GM18499 (cell line): ENCODE results near the gene STARD3.
"Not testable (repeated sequence)": the region's sequence is repeated elsewhere in the genome, so short reads cannot be mapped to it uniquely, and the experiment has no call there.

Experiments used
- ATAC-seq: cut with Tn5 transposase; IDR thresholded peaks from one replicate; pipeline ENCODE4 v1.9.1; 2021; ENCODE audit warnings: moderate number of reproducible peaks; ENCODE audit not compliant: insufficient read depth, unreplicated experiment

The STARD3 gene

DNA sequence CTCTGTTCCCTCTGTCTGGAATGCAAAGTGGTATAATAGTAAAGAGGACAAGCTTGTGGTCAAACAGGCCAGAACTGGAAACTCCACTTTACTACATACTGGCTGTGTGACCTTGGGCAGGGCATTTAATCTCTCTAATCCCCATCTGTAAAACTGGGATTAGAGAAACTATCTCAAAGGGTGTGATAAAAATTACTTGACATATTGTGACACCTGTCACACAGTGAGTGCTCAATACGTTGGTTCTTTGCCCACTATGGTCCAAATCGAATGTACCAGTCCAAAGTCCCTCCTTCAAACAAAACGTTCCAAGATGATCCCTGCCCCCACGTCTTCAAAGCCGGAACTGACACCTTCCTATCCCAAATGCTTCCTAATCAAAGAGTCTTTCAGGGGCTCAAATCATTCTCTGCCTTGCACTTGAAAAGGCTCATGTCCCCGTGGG, 50.2 kb downstream of the STARD3 start:
- ATAC-seq: no peak

DNA sequence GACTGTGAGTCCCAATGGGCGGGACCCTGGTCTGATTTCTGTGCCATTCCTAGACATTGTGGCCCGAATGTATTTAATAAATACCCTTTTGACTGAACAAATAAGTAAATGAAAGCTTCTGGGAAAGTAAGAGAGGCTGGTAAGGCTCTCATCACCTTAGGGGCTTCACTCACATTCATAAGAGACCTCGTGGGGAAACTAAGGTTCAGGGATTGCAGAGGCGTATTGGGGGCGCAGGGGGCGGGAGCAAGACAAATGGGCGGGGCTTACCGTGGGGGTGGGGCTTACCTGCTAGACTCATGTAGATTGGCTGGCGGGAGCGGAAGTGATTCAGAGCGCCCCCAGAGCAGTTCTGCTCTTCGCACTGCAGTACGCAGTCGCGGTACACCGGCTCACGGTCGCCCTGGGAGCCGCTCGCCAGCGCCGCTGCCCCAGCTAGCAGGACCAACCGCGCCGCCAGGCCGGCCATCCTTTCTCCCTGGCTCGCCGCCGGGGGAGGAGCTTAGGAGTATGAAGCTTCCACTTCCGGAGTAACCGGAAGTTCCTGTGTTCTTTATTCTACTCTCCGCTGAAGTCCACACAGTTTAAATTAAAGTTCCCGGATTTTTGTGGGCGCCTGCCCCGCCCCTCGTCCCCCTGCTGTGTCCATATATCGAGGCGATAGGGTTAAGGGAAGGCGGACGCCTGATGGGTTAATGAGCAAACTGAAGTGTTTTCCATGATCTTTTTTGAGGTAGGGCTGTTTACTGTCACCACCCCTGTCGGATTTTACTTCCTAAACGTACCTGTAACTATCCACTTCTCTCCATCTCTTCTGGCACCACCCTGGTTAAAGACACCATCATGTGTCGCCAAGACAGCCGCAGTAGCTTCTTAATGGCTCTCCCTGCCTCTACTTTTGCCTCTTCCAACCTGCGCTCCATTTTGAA, 50.9 kb downstream of the STARD3 start, which contains the start of gene PGAP3:
PGAP3 (minus strand) TSS at position 512 of the 929 bp plus-strand sequence; CDS start at position 469, 43 bp downstream.
- no peak for ATAC-seq

DNA sequence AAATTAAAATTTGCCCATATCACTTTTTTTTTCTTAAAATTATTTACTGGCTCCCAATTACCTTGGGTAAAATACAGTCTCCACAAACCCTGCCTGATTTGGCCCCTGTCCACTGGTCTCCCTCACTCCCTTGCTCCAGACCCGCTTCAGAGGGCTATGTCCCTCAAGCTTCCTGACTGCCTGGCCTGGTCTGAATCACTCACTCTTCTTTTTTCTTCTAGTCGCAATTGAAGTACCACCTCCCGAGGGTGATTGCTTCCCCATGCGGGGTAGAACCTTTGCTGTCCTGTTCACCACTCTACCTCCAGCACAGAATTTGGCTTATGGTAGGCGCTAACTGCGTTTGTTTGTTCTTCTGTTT, 51.5 kb downstream of the STARD3 start:
- ATAC-seq: no peak

DNA sequence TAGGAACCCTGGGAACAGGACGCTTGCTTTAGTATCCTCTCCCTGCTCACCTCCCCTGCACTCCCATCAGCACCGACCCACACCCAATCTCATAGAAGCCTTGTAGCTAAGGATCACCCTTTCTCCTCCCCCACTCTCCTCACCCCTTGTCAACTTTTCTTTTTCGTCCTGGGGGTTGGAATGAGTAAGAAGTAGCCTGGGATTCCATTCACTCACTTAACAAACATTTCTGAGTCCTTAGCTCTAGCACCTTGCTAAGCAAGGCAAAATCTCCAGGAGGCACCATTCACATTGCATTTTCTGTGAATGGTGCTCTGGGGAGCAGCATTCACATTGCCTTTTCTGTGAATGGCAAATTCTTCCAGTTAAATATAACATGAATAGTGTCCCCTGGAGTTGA, 52.0 kb downstream of the STARD3 start:
- no peak for ATAC-seq

DNA sequence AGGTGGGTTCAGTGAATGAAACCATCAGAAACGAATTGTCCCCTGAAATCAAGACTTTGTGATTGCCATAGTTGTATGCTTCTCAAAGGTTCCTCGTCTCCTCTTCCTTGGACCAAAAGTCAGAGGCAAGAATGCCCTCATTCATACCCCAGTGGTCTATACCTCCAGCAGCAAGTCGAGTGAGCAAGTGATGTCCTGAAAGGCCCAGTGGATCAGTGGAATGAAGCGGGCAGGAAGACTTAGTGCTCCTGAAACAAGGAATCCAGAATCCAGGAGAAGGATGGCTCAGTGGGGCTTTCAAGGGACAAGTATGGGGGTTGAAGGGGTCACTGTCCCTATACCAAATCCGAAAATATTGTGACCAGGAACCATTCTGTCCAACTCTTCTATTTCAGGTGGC, 57.6 kb downstream of the STARD3 start:
- no peak for ATAC-seq

DNA sequence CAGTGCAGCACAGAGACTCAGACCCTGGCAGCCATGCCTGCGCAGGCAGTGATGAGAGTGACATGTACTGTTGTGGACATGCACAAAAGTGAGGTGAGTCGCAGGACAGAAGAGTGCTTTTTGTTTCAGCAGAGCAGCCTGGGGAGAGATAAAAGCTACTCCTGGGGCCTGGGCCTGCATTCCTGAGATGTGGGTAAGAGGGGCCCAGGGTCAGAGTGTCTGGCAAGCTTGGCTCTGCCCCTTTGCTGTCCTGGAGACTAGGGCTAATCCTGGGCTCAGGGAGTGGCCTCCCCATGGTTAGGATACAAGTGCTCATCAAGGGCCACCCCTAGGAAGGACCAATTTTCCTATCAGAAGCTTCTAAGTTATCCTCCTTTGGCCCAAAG, 58.1 kb downstream of the STARD3 start:
- ATAC-seq: no peak

DNA sequence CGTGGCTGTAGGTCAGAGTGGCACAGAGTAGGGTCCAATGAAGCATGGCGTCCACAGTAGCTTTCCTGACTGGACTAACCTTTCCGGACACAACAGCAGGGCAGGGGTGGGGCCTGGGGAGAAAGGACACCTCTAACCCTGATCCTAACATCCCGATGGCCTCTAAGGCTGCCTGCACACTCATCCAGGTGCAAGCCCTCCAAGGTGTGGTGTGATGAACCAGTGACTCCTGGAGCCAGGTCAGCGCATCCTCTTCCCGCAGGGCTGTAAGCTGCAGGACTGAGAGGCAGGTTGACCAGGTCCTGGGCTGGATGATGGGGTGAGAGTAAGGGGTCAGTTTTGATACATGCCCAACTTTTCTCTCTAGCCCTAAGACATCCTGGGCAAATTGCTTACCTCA, 59.8 kb downstream of the STARD3 start:
- ATAC-seq: no peak

DNA sequence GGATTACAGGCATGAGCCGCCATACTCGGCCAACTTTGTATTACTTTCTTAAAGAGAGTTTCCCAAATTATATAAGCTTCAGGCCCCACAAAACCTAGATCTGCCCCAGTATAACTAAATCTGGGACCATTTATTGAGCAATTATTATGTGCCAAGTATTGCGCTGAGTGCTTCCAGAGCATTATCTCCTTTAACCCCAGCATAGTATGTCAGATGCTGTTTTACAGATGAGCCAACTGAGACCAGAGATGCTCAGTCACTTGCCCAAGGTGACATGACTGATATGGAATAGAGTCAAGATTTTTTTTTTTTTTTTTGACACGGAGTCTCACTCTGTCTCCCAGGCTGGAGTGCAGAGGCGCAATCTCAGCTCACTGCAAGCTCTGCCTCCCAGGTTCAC, 61.0 kb downstream of the STARD3 start:
- ATAC-seq: no peak

DNA sequence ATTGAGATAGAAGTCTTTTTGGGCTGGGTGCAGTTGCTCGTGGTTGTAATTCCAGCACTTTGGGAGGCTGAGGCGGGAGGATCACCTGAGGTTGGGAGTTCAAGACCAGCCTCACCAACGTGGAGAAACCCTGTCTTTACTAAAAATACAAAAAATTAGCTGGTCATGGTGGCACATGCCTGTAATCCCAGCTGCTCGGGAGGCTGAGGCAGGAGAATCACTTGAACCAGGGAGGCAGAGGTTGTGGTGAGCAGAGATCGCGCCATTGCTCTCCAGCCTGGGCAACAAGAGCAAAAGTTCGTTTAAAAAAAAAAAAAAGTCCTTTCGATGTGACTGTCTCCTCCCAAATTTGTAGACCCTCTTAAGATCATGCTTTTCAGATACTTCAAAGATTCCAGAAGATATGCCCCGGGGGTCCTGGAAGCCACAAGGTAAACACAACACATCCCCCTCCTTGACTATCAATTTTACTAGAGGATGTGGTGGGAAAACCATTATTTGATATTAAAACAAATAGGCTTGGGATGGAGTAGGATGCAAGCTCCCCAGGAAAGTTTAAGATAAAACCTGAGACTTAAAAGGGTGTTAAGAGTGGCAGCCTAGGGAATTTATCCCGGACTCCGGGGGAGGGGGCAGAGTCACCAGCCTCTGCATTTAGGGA, 62.3 kb downstream of the STARD3 start:
- ATAC-seq: not testable (repeated sequence)

DNA sequence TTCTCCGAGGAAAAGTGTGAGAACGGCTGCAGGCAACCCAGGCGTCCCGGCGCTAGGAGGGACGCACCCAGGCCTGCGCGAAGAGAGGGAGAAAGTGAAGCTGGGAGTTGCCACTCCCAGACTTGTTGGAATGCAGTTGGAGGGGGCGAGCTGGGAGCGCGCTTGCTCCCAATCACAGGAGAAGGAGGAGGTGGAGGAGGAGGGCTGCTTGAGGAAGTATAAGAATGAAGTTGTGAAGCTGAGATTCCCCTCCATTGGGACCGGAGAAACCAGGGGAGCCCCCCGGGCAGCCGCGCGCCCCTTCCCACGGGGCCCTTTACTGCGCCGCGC, 62.8 kb downstream of the STARD3 start, which contains the start of gene ERBB2:
ERBB2 (plus strand) TSS at position 247 of the 330 bp plus-strand sequence. CDS start 175 bp downstream, outside the sequence.
- no peak for ATAC-seq

DNA sequence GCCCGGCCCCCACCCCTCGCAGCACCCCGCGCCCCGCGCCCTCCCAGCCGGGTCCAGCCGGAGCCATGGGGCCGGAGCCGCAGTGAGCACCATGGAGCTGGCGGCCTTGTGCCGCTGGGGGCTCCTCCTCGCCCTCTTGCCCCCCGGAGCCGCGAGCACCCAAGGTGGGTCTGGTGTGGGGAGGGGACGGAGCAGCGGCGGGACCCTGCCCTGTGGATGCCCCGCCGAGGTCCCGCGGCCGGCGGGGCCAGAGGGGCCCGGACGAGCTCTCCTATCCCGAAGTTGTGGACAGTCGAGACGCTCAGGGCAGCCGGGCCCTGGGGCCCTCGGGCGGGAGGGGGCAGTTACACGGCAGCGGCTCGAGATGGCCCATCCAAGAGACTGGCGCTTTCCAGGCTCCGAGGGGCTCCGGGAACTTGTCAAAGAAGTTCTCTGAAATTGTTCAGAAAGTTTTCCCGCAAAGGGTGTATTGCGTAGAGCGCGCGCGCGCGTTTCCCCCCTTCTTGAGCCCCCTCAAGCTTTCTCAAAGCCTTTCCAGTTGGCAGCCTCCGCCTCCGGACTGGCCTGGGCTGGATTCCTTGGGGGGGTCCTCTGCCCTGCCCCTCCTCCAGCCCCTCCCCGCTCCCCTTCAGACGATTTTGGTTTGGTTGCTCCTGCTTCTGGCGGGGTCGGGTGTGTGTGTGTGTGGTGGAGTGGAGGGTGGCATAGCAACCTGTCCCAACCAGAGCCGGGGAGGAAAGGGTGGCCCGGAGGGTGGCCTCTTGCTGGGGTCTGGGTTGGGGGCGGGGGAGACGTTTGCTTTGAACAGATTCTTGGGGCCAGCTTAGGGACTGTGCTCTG, 63.4 kb downstream of the STARD3 start:
- ATAC-seq: no peak

DNA sequence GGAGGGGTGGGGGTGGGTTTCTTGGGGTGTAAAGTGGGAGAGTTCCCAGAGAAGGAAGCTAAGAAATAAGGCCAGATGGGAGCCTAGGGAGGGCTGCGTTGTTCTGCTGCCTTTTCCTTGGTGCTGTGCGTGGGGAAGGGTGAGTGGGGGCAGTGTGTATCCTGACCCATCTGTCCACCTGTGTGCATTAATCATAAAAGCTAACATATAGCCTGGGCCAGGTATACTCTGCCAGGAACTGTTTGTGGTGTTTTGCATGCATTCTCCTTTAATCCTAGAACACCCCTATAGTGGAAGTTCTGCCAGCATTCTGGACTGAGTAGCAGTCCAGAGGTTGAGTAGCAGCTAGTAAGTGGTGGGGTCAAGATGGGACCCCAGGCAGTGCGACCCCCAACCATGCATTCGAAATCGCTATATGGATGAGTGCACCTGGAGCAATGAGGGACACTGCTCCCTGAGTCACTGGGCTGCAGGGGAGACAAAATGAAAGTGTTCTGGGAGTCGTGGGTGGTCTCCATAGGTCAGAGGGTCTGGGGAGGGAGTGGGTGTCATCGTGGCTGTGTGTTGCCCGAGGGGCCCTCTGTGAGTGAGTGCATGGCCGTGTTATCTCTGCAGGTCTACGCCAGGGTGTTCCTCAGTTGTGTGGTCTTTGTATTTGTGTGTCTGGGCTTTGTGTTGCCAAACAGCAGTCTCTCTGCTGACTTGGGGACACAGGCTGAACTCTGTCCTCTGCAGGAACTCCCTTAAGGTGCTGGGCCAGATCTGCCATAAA, 64.3 kb downstream of the STARD3 start:
- ATAC-seq: no peak

DNA sequence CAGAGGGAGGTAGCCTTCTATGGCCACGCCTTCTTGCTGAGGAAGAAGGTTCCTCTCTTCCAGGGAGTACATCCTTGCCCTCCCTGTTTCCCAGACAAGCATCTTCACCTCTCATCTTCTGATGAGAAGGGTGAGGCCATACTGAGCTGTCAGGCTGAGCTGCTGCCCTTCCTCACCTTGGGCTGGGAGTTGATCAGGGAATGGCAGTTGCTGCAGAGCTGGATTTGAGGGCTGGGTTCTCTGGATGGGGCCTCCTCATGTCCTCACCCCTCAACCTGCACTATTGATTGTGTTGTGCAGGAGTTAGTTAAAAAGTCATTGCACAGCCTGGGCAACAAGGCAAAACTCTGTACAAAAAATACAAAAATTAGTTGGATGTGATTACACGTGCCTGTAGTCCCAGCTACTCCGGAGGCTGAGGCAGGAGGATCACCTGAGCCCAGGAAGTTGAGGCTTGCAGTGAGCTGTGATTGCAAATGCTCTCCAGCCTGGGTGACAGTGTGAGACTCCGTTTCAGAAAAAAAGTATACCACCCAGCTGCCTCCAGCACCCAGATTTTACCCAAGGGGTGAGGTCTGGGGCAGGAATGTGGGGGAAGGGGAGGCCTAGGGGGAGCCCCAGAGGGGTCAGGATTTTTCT, 65.0 kb downstream of the STARD3 start:
- no peak for ATAC-seq

DNA sequence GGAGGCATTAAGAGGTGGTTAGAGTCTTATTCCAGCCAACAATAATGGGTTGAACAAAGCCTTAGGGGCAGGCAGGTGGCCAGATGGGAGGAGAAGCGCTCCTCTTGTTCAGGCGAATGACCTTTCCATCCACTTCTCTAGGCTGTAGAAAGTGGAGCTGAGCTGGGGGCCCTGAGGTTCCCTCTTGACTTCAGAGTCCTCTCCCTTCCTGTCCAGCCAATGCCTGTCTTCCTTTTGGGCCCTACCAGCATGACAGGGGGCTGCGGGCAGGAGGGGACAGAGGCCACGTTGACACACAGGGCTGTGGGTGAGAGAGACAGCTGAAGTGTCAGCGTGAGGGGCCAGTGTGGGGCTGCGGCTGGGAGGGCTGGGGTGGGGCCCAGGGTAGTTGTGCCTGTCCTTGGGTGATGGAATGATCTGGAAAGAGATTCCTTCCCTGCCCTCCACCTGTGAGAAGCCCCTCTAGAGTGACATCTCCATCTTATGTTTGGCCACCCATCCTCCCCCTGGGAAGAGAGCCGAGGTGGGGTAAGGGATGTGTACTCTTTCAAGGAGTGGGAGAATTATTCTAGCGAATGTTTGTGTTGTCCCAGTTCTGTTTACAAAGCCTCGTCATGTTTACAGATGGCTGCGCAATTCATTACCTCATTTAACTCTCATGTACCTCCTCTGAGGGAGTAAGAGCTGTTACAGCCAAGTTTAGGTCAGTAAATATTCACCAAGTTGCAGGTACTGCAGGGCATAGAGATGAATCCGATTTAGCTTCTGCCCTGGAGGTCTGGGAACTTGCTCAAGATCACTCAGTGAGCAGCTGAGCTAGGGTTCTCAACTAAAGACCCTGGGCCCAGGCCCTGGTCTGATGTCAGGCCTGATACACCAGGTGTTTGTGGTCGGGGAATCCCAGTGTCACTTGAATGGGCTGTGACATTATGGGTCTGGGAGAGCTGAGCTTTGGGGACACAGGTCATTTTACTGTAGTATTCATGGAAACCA, 66.3 kb downstream of the STARD3 start:
- ATAC-seq: no peak

DNA sequence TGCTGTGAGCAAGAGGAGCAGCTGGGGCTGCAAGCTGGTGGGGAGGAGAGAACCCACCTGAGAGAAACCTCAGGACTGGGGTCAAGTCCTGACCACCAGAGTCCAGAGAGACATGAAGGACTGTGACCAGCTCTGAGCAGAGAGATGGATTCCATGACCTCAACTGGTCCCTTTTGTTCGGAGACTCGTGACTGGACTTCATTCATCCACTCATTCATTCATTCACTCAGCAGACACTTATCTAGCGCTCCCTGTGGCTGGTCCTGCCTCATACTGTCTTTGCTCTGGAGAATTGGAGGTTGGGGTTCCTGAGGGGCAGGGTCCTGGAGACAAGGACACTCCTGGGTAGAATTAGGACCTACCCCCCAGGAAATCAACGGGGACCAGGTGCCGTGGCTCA, 67.0 kb downstream of the STARD3 start:
- ATAC-seq: no peak

DNA sequence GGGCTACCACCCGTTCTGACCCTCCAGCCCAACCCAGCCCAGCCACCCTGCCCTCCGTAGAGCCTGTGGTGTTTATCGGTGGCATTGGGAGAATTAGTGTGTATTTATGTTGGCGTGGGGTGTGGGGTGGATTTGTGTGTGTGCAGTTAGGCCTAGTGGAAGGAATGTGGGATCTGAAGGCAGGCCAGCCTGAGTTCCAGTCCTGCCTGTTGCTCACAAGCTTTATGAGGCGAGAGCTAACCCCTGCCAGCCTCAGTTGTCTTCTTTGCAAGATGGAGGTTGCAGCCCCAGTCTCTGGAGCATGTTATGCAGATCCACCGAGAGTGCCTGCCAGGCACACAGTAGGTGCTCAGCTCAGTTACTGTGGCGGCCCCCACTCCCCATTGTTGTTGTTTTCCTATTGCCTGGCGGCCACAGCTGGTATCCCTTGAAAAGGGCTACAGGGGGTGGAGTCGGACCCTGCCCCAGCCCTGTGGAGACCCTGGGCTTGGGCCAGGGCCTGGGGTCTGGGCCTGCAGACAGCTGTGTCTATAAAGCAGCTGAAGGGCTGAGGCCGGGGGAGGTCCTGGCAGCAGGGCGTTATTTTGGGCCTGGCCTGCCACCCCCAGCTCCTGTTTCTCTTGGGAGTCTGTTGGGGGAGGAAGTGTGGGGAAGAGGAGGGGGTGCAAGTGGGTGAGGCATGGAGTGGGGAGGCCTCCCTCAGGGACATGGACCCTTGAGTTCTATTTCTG, 68.0 kb downstream of the STARD3 start:
- ATAC-seq: no peak

DNA sequence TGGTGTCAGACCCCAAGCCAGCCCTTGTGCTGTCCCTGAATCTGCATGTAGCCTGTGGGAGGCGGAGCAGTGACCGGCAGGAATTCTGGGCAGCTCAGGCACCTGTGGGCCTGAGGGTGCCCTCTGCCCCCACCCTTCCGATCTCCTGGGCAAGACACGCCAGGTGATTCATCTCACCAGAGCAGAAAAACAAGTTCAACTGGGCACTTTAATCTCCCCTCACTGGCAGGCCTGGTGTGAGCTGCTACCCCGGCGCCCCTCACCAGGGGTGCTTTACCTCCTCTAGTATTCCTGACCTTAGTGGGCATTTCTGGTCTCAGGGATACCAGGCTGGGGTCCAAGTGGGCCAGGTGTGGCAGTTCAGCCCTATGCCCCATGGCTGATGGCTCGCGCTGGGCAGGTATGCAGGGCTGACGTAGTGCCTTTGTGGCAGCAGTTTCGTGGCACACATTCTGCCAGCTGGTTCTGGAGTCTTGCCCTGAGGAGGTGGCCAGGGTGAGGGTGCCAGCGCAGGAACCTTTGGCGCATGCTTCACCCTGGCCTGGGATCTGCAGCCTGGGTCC, 68.9 kb downstream of the STARD3 start:
- no peak for ATAC-seq
